Endothelial cell of umbilical vein (primary cell): ENCODE measurements around the gene ARHGAP28. TPM values are rescaled to one million over a fixed set of nuclear protein-coding genes. Genes with fewer than 3 reads are reported as not detected.

Source experiments
- BruUV-seq: library from RNA; stranded (reverse); fragments of 400-500 nt; replicated peaks from 2 replicates; lab custom pipeline; 2021; lab: Mats Ljungman, UMichigan
- CTCF ChIA-PET: fragments of 300-600, 350-600 bp; sonication (Branson Sonifier 250); formaldehyde crosslinking; loops from one replicate; lab custom pipeline; 2021; ENCODE audit warnings: antibody characterized with exemption, inconsistent platforms; lab: Charles Lee
- POLR2A ChIA-PET: fragments of 300-600, 350-600 bp; sonication (Branson Sonifier 250); formaldehyde crosslinking; loops from one replicate; lab custom pipeline; 2021; ENCODE audit warnings: antibody characterized with exemption, inconsistent platforms; lab: Charles Lee
- DNase-seq: peaks from one replicate; pipeline ENCODE4 v3.0.0-alpha.2; 2011; ENCODE audit warnings: low read depth, low spot score
- FAIRE-seq: peaks from 2 replicates; lab custom pipeline; 2011; peaks lifted over from hg19 to GRCh38; lab: Jason Lieb, UNC
- H2AFZ ChIP-seq: 2 replicates; pipeline ENCODE4 v1.6.0; 2012; ENCODE audit warnings: low read depth, low read length, control low read depth, inconsistent platforms
- H3K27ac ChIP-seq: 2 replicates; pipeline ENCODE4 v1.5.1; 2011; ENCODE audit warnings: low read depth, mild to moderate bottlenecking, control low read depth, low read length, moderate library complexity; ENCODE audit not compliant: insufficient read depth
- H3K27me3 ChIP-seq, 2 experiments: 2 replicates each; pipeline versions ENCODE4 v1.6.0 to v1.6.1; 2011; ENCODE audit warnings: low read length in 2 of 2, mixed read lengths in 1 of 2; ENCODE audit not compliant: control insufficient read depth in 2 of 2, insufficient read depth in 2 of 2
- H3K36me3 ChIP-seq, 2 experiments: 2 replicates in 1 of 2; 3 replicates in 1 of 2; pipeline ENCODE4 v1.5.1; 2011; ENCODE audit warnings: low read length in 2 of 2, mild to moderate bottlenecking in 1 of 2, moderate library complexity in 1 of 2; ENCODE audit not compliant: control insufficient read depth in 2 of 2, insufficient read depth in 2 of 2; ENCODE audit errors: extremely low read depth in 1 of 2
- H3K4me1 ChIP-seq: 3 replicates; pipeline ENCODE4 v1.5.1; 2011; ENCODE audit warnings: mild to moderate bottlenecking, low read length; ENCODE audit not compliant: control insufficient read depth, insufficient read depth; ENCODE audit errors: extremely low read depth
- H3K4me2 ChIP-seq: 2 replicates; pipeline ENCODE4 v1.6.1; 2011; ENCODE audit warnings: low read length, control low read depth, mixed read lengths; ENCODE audit not compliant: insufficient read depth
- H3K4me3 ChIP-seq, 3 experiments: fragments of 200-600 bp in 1 of 3; sonication (generic), shearing (Covaris generic) in 1 of 3; replicated peaks in 1 of 3; 2 replicates each; pipeline ENCODE4 v1.5.1; 2011 to 2016; ENCODE audit warnings: control low read depth in 3 of 3, low read length in 3 of 3, mild to moderate bottlenecking in 2 of 3, inconsistent platforms in 1 of 3, low read depth in 1 of 3, moderate library complexity in 1 of 3; ENCODE audit not compliant: insufficient read depth in 1 of 3
- H3K79me2 ChIP-seq: 2 replicates; pipeline ENCODE4 v1.6.0; 2012; ENCODE audit warnings: low read length, inconsistent platforms; ENCODE audit not compliant: control insufficient read depth, insufficient read depth
- H3K9ac ChIP-seq: replicated peaks from 2 replicates; pipeline ENCODE3; 2011; ENCODE audit warnings: low read length, control low read depth; ENCODE audit not compliant: insufficient read depth; ENCODE audit errors: extremely low read depth
- H3K9me1 ChIP-seq: replicated peaks from 3 replicates; pipeline ENCODE4 v1.6.0; 2011; ENCODE audit warnings: mild to moderate bottlenecking, low read length; ENCODE audit not compliant: control insufficient read depth, insufficient read depth; ENCODE audit errors: extremely low read depth
- H3K9me3 ChIP-seq: replicated peaks from 2 replicates; pipeline ENCODE4 v1.5.1; 2012; ENCODE audit warnings: low read length, inconsistent platforms; ENCODE audit not compliant: control insufficient read depth, insufficient read depth
- H4K20me1 ChIP-seq: replicated peaks from 2 replicates; pipeline ENCODE3; 2011; ENCODE audit warnings: mild to moderate bottlenecking, low read length; ENCODE audit not compliant: control insufficient read depth, insufficient read depth; ENCODE audit errors: extremely low read depth
- CTCF ChIP-seq, 2 donors: IDR thresholded peaks; 1 replicate in 1 of 2; 2 replicates in 1 of 2; pipeline ENCODE4 v1.5.1; 2011; ENCODE audit warnings: low read length in 2 of 2, mild to moderate bottlenecking in 2 of 2, moderate library complexity in 2 of 2, control low read depth in 1 of 2, inconsistent platforms in 1 of 2, low read depth in 1 of 2; ENCODE audit not compliant: insufficient read depth in 1 of 2; ENCODE audit errors: extremely low read depth in 1 of 2
- EZH2 ChIP-seq: IDR thresholded peaks from 2 replicates; pipeline ENCODE4 v1.6.1; 2012; ENCODE audit warnings: borderline replicate concordance, low read depth, mild to moderate bottlenecking, moderate library complexity, low read length, inconsistent platforms; ENCODE audit not compliant: severe bottlenecking
- FOS ChIP-seq: IDR thresholded peaks from 2 replicates; pipeline ENCODE4 v1.6.1; 2011; ENCODE audit warnings: mild to moderate bottlenecking, low read length, moderate library complexity, borderline replicate concordance; ENCODE audit not compliant: insufficient read depth
- GATA2 ChIP-seq: IDR thresholded peaks from 2 replicates; pipeline ENCODE4 v1.7.0; 2011; ENCODE audit warnings: low read depth, mild to moderate bottlenecking, moderate library complexity, mixed read lengths, low read length; ENCODE audit not compliant: insufficient read length, insufficient read depth
- JUN ChIP-seq: IDR thresholded peaks from 2 replicates; pipeline ENCODE4 v1.6.1; 2011; ENCODE audit warnings: borderline replicate concordance, low read depth; ENCODE audit not compliant: insufficient read length, insufficient read depth
- MYC ChIP-seq: IDR thresholded peaks from one replicate; pipeline ENCODE4 v1.6.1; 2011; ENCODE audit warnings: mild to moderate bottlenecking, low read depth, low read length
- POLR2A ChIP-seq: IDR thresholded peaks from 2 replicates; pipeline ENCODE4 v1.6.1; 2012; ENCODE audit warnings: low read depth, mild to moderate bottlenecking, control low read depth, low read length
- POLR2AphosphoS5 ChIP-seq: IDR thresholded peaks from 2 replicates; pipeline ENCODE4 v1.6.1; 2012; ENCODE audit warnings: low read depth, mild to moderate bottlenecking, control low read depth, low read length, moderate library complexity; ENCODE audit not compliant: insufficient read depth
- dilution Hi-C: fragments of 300-500 bp; cut with MboI; formaldehyde crosslinking; loops from one replicate; pipeline ENCODE4 v1.15.0; 2019; ENCODE audit warnings: low sequenced_read_pairs; ENCODE audit not compliant: extremely low pct_ligation_motif_present
- intact Hi-C: fragments of 100-400 bp; cut with micrococcal nuclease; formaldehyde crosslinking; loops from one replicate; pipeline ENCODE4 v1.10.0; 2022
- polyA plus RNA-seq, 4 experiments: library from polyadenylated mRNA; depleted of rRNA in 3 of 4; stranded (reverse) in 3 of 4; unstranded in 1 of 4; fragments of >200 nt; gene quantifications; 2 replicates each; pipeline versions ENCODE4 v1.2.1 to v1.2.3, GENCODE V29; 2011 to 2012; ENCODE audit warnings: missing spikeins in 1 of 4
- total RNA-seq: library from RNA; stranded (reverse); gene quantifications from 2 replicates; pipeline ENCODE4 v1.2.3, GENCODE V29; 2021
- TF ChIP-seq, protein P1 (sequence below): IDR thresholded peaks from 2 replicates; pipeline ENCODE4 v1.6.1; 2011; ENCODE audit not compliant: insufficient read depth, insufficient read length

The ARHGAP28 gene
- total and polyA plus RNA-seq, 2 donors (not counting 3 experiments of a cell fraction or from before 2014, with no cell fraction given), result 3.8 to 23.4 TPM

DNA sequence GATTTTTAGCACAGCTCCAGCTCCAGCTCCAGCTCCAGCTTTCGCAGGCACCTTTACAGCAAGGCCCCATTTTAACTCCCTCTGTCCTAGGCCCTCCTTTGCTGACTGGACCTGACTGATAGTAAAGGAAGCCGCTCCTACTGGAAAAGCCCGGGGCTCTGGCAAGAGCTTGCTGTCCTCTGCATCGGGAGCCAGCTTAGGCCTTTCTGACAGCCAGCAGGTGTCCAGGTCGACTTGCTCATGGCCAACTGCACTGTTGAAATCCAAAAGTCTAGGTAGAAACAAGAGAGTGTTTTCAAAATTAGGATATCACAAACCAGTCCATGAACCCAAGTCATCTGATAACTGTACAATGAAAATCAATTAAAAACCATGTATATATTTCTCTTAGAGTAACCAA, 227.0 kb downstream of the ARHGAP28 start:
- dilution Hi-C loops (no loop called here), intact Hi-C loops (no loop called here)
- Histone ChIP-seq H3K27ac (no peak overlapping the region), H3K9ac (no peak overlapping the region), H3K79me2 (no peaks in the 10 kb centered on the region), H2AFZ (no peak overlapping the region), H3K4me3 (no peak overlapping the region), H3K9me1 (no peaks in the 10 kb centered on the region), H4K20me1 (no peaks in the 10 kb centered on the region), H3K4me1 (no peaks in the 10 kb centered on the region), H3K9me3 (no peaks in the 10 kb centered on the region), H3K27me3 (no peaks in the 10 kb centered on the region), H3K36me3 (no peaks in the 10 kb centered on the region), H3K4me2 (no peak overlapping the region)
- TF ChIP-seq MYC, result no peak
- no peak for TF ChIP-seq FOS
- POLR2A ChIA-PET, result no interaction called here
- no TSS peak for BruUV-seq
- CTCF ChIA-PET, result no interaction called here
- DNase-seq, result no peak
- FAIRE-seq, result no peak

- intact Hi-C loops, result no loop called here
- CTCF ChIA-PET, result no interaction called here
These were observed 227.5 kb downstream of the ARHGAP28 start for GRCh38 chr18:6956999-6957398.

More at GRCh38 chr18:6956999-6957398, 227.5 kb downstream of the ARHGAP28 start:
- Histone ChIP-seq H3K27ac (no peak overlapping the region), H3K4me1 (no peaks in the 10 kb centered on the region), H3K4me3 (no peak overlapping the region), H2AFZ (no peak overlapping the region), H3K4me2 (no peak overlapping the region), H3K9me1 (no peaks in the 10 kb centered on the region), H3K36me3 (no peaks in the 10 kb centered on the region), H3K9me3 (no peaks in the 10 kb centered on the region), H3K79me2 (no peaks in the 10 kb centered on the region), H3K9ac (no peak overlapping the region), H4K20me1 (no peaks in the 10 kb centered on the region), H3K27me3 (no peaks in the 10 kb centered on the region)
- BruUV-seq, result no TSS peak
- FAIRE-seq (no peak), DNase-seq (no peak)
- TF ChIP-seq FOS (no peak), EZH2 (no peak), POLR2AphosphoS5 (no peak), GATA2 (no peak), JUN (no peak), POLR2A (no peak), CTCF (IDR thresholded peaks at IDR 0.05; ENCODE audit: extremely low read depth in 1 of 2, insufficient read depth in 1 of 2, low read depth in 1 of 2, low read length in 2 of 2) (no peak), MYC (no peak)
- TF ChIP-seq, protein P1, sequence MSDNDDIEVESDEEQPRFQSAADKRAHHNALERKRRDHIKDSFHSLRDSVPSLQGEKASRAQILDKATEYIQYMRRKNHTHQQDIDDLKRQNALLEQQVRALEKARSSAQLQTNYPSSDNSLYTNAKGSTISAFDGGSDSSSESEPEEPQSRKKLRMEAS, result no peak
- POLR2A ChIA-PET, result no interaction called here
- dilution Hi-C loops, result no loop called here
